Measurements from ENCODE around the gene C1QB.

C1QB gene

GRCh38 chr1:22625262-22625925 is 27.6 kb upstream of the C1QB start:
- Histone ChIP-seq H3K27ac (ENCODE audit: low read length) (no peak overlapping the region), H3K9me3 (ENCODE audit: insufficient read depth, low read length) (no peaks in the 10 kb centered on the region), H3K4me3 (ENCODE audit: low read length) (no peak overlapping the region), H3K79me2 (ENCODE audit: low read length) (no peaks in the 10 kb centered on the region), H3K4me2 (ENCODE audit: low read length) (no peak overlapping the region), H3K9ac (ENCODE audit: low read length) (no peak overlapping the region), H3K4me1 (ENCODE audit: low read length) (no peaks in the 10 kb centered on the region), H4K20me1 (ENCODE audit: insufficient read depth, low read length) (no peaks in the 10 kb centered on the region), H2AFZ (ENCODE audit: low read depth, low read length) (no peak overlapping the region), H3K36me3 (replicated peaks; ENCODE audit: low read depth, low read length) (no peaks in the 10 kb centered on the region), H3K27me3 (ENCODE audit: low read depth, low read length) (no peaks in the 10 kb centered on the region)
- TF ChIP-seq CTCF (IDR thresholded peaks at IDR 0.05; ENCODE audit: low read depth, low read length), result no peak

DNA sequence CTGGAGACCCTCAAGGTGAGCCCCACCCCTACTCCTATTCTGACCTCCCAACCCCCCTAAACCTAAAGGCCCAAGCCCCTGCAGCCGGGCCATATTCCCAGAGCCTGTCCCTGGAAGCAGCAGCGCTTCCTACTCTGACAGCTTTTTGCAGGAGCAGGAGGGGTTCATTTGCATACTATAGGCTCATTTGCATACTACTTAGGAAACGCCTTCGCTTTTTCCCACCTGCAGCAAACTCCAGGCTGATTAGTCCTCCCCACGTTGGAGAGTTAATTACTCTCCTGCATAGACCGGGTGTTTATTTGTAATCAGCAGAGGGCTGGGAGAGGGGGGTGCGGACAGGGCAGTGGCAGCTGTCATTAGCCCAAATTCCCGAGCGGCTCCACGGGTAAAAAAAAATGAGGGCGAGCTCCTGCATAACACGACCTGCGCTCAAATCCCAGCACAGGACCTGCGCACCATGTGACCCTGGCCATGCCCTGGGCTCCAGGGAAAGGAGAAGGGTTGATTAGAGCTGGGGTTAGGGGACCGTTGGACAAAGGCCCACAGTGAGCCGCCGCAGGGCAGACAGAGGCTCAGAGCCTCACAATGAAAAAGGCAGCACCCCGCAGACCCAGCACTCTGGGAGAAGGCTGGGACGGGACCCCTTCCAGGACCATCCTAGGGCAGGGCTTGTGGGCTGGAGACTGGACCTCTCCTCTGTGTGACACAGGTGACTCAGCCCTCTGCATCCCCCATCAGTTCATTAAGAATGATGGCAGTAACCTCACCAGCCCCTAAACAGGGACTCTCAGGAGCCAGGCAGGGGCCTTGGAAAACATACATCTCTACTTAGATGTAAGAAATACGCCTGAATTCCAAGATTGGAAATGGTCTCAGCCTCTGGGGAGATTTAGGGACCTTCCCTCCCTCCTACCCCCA is 26.5 kb upstream of the C1QB start:
- Histone ChIP-seq H3K9me3 (ENCODE audit: insufficient read depth, low read length) (no peaks in the 10 kb centered on the region), H4K20me1 (ENCODE audit: insufficient read depth, low read length) (no peaks in the 10 kb centered on the region), H3K27ac (ENCODE audit: low read length) (no peak overlapping the region), H3K4me3 (ENCODE audit: low read length) (no peak overlapping the region), H3K4me1 (ENCODE audit: low read length) (no peaks in the 10 kb centered on the region), H2AFZ (ENCODE audit: low read depth, low read length) (no peak overlapping the region), H3K36me3 (replicated peaks; ENCODE audit: low read depth, low read length) (no peaks in the 10 kb centered on the region), H3K4me2 (ENCODE audit: low read length) (no peak overlapping the region), H3K27me3 (ENCODE audit: low read depth, low read length) (no peaks in the 10 kb centered on the region), H3K79me2 (ENCODE audit: low read length) (no peaks in the 10 kb centered on the region), H3K9ac (ENCODE audit: low read length) (no peak overlapping the region)
- no peak for TF ChIP-seq EZH2phosphoT487 (IDR thresholded peaks at IDR 0.05; ENCODE audit: low read depth)

DNA sequence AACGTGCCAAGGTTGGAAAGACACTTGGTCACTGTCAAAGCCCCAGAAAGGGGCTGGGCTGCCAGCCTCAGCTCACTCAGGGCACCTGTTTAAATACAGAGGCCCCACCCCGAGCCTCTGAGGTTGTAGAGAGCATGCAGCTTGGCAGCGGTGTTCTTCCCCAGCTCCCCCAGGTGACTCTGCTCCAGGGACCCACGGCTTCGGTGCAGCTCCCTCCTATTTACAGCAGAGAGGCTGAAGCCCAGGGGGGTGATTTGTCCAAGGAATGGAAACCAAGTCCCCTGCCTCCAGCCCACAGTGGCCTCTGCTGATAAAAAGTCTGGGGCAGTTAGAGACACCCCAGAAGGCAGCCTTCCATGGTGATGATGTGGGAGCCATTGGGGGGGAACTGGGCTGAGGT is 25.7 kb upstream of the C1QB start:
- Histone ChIP-seq H3K4me2 (ENCODE audit: low read length) (no peak overlapping the region), H3K27me3 (ENCODE audit: low read depth, low read length) (no peaks in the 10 kb centered on the region), H2AFZ (ENCODE audit: low read depth, low read length) (no peak overlapping the region), H3K9me3 (ENCODE audit: insufficient read depth, low read length) (no peaks in the 10 kb centered on the region), H3K36me3 (replicated peaks; ENCODE audit: low read depth, low read length) (no peaks in the 10 kb centered on the region), H3K4me3 (ENCODE audit: low read length) (no peak overlapping the region), H3K4me1 (ENCODE audit: low read length) (no peaks in the 10 kb centered on the region), H3K79me2 (ENCODE audit: low read length) (no peaks in the 10 kb centered on the region), H3K9ac (ENCODE audit: low read length) (no peak overlapping the region), H4K20me1 (ENCODE audit: insufficient read depth, low read length) (no peaks in the 10 kb centered on the region), H3K27ac (ENCODE audit: low read length) (no peak overlapping the region)
- TF ChIP-seq EZH2phosphoT487 (IDR thresholded peaks at IDR 0.05; ENCODE audit: low read depth) (no peak), CTCF (IDR thresholded peaks at IDR 0.05; ENCODE audit: low read depth, low read length) (no peak)

- H3K27ac ChIP-seq (ENCODE audit: low read length), result no peak overlapping the region
- H2AFZ ChIP-seq (ENCODE audit: low read depth, low read length), result no peak overlapping the region
- no peak overlapping the region for H3K4me2 ChIP-seq (ENCODE audit: low read length)
- no peaks in the 10 kb centered on the region for H3K27me3 ChIP-seq (ENCODE audit: low read depth, low read length)
- no peaks in the 10 kb centered on the region for H3K79me2 ChIP-seq (ENCODE audit: low read length)
- H4K20me1 ChIP-seq (ENCODE audit: insufficient read depth, low read length), result no peaks in the 10 kb centered on the region
- H3K4me1 ChIP-seq (ENCODE audit: low read length), result no peaks in the 10 kb centered on the region
- TF ChIP-seq EZH2phosphoT487 (IDR thresholded peaks at IDR 0.05; ENCODE audit: low read depth), result no peak
- TF ChIP-seq CTCF (IDR thresholded peaks at IDR 0.05; ENCODE audit: low read depth, low read length), result no peak
- no peak overlapping the region for H3K4me3 ChIP-seq (ENCODE audit: low read length)
- H3K36me3 ChIP-seq (replicated peaks; ENCODE audit: low read depth, low read length), result no peaks in the 10 kb centered on the region
- no peak overlapping the region for H3K9ac ChIP-seq (ENCODE audit: low read length)
- H3K9me3 ChIP-seq (ENCODE audit: insufficient read depth, low read length), result no peaks in the 10 kb centered on the region
These were observed 24.2 kb upstream of the C1QB start for GRCh38 chr1:22628698-22629444.
